RWPE2 (cell line): ENCODE data around the gene WDR27.
"Not testable (repeated sequence)": the region's sequence is repeated elsewhere in the genome, so short reads cannot be mapped to it uniquely, and the experiment has no call there.

ENCODE experiments used
- ATAC-seq: fragments of 200-7000 bp; cut with Tn5 transposase; 3 replicates; pipeline ENCODE4 v1.9.1; 2021; ENCODE audit warnings: low read depth
- DNase-seq: peaks from one replicate; pipeline ENCODE4 v3.0.0-alpha.2; 2020; ENCODE audit warnings: low spot score
- H3K27ac ChIP-seq: fragments of 450-650 bp; 2 replicates; pipeline ENCODE4 v1.5.1; 2017; ENCODE audit warnings: mild to moderate bottlenecking; ENCODE audit not compliant: poor library complexity, severe bottlenecking
- H3K27me3 ChIP-seq: fragments of 250-450 bp; sonication (Bioruptor Pico); 2 replicates; pipeline ENCODE4 v1.5.1; 2021; ENCODE audit warnings: mild to moderate bottlenecking, moderate library complexity; ENCODE audit not compliant: insufficient read depth, poor library complexity, severe bottlenecking
- H3K36me3 ChIP-seq: fragments of 250-450 bp; sonication (Bioruptor Pico); 2 replicates; pipeline ENCODE4 v1.5.1; 2020; ENCODE audit warnings: low read depth, mild to moderate bottlenecking, moderate library complexity
- H3K4me1 ChIP-seq: fragments of 250-450 bp; sonication (Bioruptor Pico); 2 replicates; pipeline ENCODE4 v1.5.1; 2021; ENCODE audit warnings: mild to moderate bottlenecking, moderate library complexity; ENCODE audit not compliant: insufficient read depth, poor library complexity, severe bottlenecking
- H3K4me3 ChIP-seq: fragments of 250-450 bp; sonication (Bioruptor Pico); 2 replicates; pipeline ENCODE4 v1.5.1; 2021; ENCODE audit warnings: mild to moderate bottlenecking, moderate library complexity; ENCODE audit not compliant: severe bottlenecking
- H3K9me3 ChIP-seq: fragments of 250-450 bp; sonication (Bioruptor Pico); 2 replicates; pipeline ENCODE4 v1.5.1; 2021; ENCODE audit warnings: mild to moderate bottlenecking, moderate library complexity; ENCODE audit not compliant: severe bottlenecking
- CTCF ChIP-seq: fragments of 450-650 bp; IDR thresholded peaks from one replicate; pipeline ENCODE4 v1.5.1; 2017; ENCODE audit warnings: mild to moderate bottlenecking, moderate library complexity; ENCODE audit not compliant: poor library complexity, severe bottlenecking

Gene WDR27

GRCh38 chr6:169650241-169650958 is 51.4 kb downstream of the WDR27 start:
- H3K27ac ChIP-seq: no peak overlapping the region
- TF ChIP-seq CTCF: no peak
- ATAC-seq: no peak
- no peaks in the 10 kb centered on the region for H3K4me1 ChIP-seq
- DNase-seq: no peak
- no peak overlapping the region for H3K4me3 ChIP-seq
- H3K27me3 ChIP-seq: no peaks in the 10 kb centered on the region
- no peaks in the 10 kb centered on the region for H3K9me3 ChIP-seq
- no peaks in the 10 kb centered on the region for H3K36me3 ChIP-seq

GRCh38 chr6:169648617-169649016 is 53.2 kb downstream of the WDR27 start:
- no peak overlapping the region for H3K4me3 ChIP-seq
- DNase-seq (no peak), ATAC-seq (no peak)
- no peaks in the 10 kb centered on the region for H3K9me3 ChIP-seq
- no peaks in the 10 kb centered on the region for H3K36me3 ChIP-seq
- no peaks in the 10 kb centered on the region for H3K4me1 ChIP-seq
- no peak for TF ChIP-seq CTCF
- no peak overlapping the region for H3K27ac ChIP-seq
- H3K27me3 ChIP-seq: no peaks in the 10 kb centered on the region

- H3K27me3 ChIP-seq: no peaks in the 10 kb centered on the region
- no peaks in the 10 kb centered on the region for H3K9me3 ChIP-seq
- ATAC-seq (no peak), DNase-seq (no peak)
- no peak overlapping the region for H3K27ac ChIP-seq
- H3K36me3 ChIP-seq: no peaks in the 10 kb centered on the region
- no peak for TF ChIP-seq CTCF
- H3K4me1 ChIP-seq: no peaks in the 10 kb centered on the region
- H3K4me3 ChIP-seq: no peak overlapping the region
These were observed 53.7 kb downstream of the WDR27 start for GRCh38 chr6:169648092-169648491.

GRCh38 chr6:169647637-169648036 is 54.2 kb downstream of the WDR27 start:
- Histone ChIP-seq H3K4me1 (no peaks in the 10 kb centered on the region), H3K27me3 (no peaks in the 10 kb centered on the region), H3K36me3 (no peaks in the 10 kb centered on the region), H3K4me3 (no peak overlapping the region), H3K9me3 (no peaks in the 10 kb centered on the region), H3K27ac (no peak overlapping the region)
- ATAC-seq (no peak), DNase-seq (no peak)
- no peak for TF ChIP-seq CTCF

- ATAC-seq (no peak), DNase-seq (no peak)
- no peaks in the 10 kb centered on the region for H3K27me3 ChIP-seq
- H3K36me3 ChIP-seq: no peaks in the 10 kb centered on the region
- no peak for TF ChIP-seq CTCF
- H3K27ac ChIP-seq: no peak overlapping the region
- H3K9me3 ChIP-seq: no peaks in the 10 kb centered on the region
- H3K4me3 ChIP-seq: no peak overlapping the region
- H3K4me1 ChIP-seq: no peaks in the 10 kb centered on the region
These were observed 54.8 kb downstream of the WDR27 start for GRCh38 chr6:169646906-169647567.

GRCh38 chr6:169645459-169645858 is 56.4 kb downstream of the WDR27 start:
- H3K4me3 ChIP-seq, H3K27ac ChIP-seq, DNase-seq, H3K4me1 ChIP-seq, H3K9me3 ChIP-seq, H3K27me3 ChIP-seq, ATAC-seq, H3K36me3 ChIP-seq: not testable (repeated sequence)
